ENCODE measurements around the gene MCOLN3. TPM values are rescaled to one million over a fixed set of nuclear protein-coding genes. Genes with fewer than 3 reads are reported as not detected.

Gene MCOLN3
- total and polyA plus RNA-seq, 3 donors from 2014 or later = 2.5 to 5.1 (median 4.4) TPM

DNA sequence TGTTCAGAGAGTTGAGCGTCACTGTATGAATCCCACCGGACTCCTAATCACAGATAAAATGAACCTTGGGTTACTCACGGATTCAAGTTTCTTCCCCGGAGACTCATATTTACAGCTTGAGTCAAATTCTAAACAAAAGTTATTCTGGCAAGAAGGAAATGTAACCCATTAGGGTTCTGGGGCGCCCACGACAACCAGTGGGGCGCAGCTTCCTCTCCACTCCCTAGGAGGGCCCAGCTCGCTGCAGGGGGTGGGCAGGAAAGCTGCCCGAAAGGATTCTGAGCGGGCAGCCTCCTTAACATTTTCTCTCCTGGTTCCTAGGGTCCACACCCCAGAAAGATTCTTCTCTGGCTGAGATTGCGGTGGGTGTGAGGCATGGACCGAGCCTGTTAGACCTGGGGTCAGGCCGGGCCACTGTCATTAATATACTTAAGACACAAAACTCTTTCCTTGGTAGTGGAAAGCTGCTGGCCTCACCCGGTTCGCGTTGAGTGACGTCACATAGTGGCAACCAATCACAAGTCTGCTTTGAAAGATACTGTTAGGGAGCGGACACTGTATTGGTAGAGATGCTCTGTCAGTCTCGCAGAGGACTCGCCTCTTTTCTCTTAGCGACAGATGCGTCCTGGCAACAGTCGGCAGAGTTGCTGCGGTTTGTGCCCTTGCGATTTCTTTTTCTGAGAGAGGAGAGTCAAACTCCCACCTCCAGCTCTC is 13.6 kb upstream of the MCOLN3 start:
- H3K4me3 ChIP-seq = peak overlapping the region; percentile 42 to 63
- 2 to 3% methylated on average over 23 to 25 of the region's 25 CpGs for WGBS, 2 donors
- H3K27ac ChIP-seq = peak overlapping the region in 1 of 2 donors; percentile 59
- no peaks in the 10 kb centered on the region for H3K27me3 ChIP-seq
- intact Hi-C loops (cut with DNase I; ENCODE audit: low total_unique reads) = no loop called here
- no peaks in the 10 kb centered on the region for H3K9me3 ChIP-seq
- no peaks in the 10 kb centered on the region for H3K4me1 ChIP-seq
- no peak for TF ChIP-seq POLR2A (IDR thresholded peaks at IDR 0.05)
- TF ChIP-seq, protein P1, sequence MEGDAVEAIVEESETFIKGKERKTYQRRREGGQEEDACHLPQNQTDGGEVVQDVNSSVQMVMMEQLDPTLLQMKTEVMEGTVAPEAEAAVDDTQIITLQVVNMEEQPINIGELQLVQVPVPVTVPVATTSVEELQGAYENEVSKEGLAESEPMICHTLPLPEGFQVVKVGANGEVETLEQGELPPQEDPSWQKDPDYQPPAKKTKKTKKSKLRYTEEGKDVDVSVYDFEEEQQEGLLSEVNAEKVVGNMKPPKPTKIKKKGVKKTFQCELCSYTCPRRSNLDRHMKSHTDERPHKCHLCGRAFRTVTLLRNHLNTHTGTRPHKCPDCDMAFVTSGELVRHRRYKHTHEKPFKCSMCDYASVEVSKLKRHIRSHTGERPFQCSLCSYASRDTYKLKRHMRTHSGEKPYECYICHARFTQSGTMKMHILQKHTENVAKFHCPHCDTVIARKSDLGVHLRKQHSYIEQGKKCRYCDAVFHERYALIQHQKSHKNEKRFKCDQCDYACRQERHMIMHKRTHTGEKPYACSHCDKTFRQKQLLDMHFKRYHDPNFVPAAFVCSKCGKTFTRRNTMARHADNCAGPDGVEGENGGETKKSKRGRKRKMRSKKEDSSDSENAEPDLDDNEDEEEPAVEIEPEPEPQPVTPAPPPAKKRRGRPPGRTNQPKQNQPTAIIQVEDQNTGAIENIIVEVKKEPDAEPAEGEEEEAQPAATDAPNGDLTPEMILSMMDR (IDR thresholded peaks at IDR 0.05) = no peak
- H3K36me3 ChIP-seq (ENCODE audit: low read depth, missing control alignments) = no peaks in the 10 kb centered on the region
- peak; percentile 97 for DNase-seq

- intact Hi-C loops (cut with DNase I; ENCODE audit: low total_unique reads) = no loop called here
- Histone ChIP-seq H3K36me3 (ENCODE audit: low read depth, missing control alignments) (no peaks in the 10 kb centered on the region), H3K4me3 (no peak overlapping the region), H3K27me3 (no peaks in the 10 kb centered on the region), H3K27ac (no peak overlapping the region), H3K4me1 (no peaks in the 10 kb centered on the region), H3K9me3 (no peaks in the 10 kb centered on the region)
- WGBS, 2 donors = 50 to 53% methylated on average over 2 of the region's 2 CpGs
- TF ChIP-seq POLR2A (IDR thresholded peaks at IDR 0.05) = no peak
- TF ChIP-seq, protein P1 (IDR thresholded peaks at IDR 0.05) = no peak
- DNase-seq = no peak
Measured at GRCh38 chr1:85060038-85060437, 11.7 kb upstream of the MCOLN3 start.

GRCh38 chr1:85059563-85059962 is 11.3 kb upstream of the MCOLN3 start:
- H3K36me3 ChIP-seq (ENCODE audit: low read depth, missing control alignments) = no peaks in the 10 kb centered on the region
- WGBS, 2 donors = 89 to 91% methylated on average over 2 of the region's 2 CpGs
- DNase-seq = no peak
- intact Hi-C loops (cut with DNase I; ENCODE audit: low total_unique reads) = no loop called here
- H3K4me3 ChIP-seq = no peak overlapping the region
- no peak overlapping the region for H3K27ac ChIP-seq
- no peaks in the 10 kb centered on the region for H3K27me3 ChIP-seq
- H3K4me1 ChIP-seq = no peaks in the 10 kb centered on the region
- H3K9me3 ChIP-seq = no peaks in the 10 kb centered on the region
- no peak for TF ChIP-seq POLR2A (IDR thresholded peaks at IDR 0.05)
- TF ChIP-seq, protein P1 (IDR thresholded peaks at IDR 0.05) = no peak

GRCh38 chr1:85058786-85059185 is 10.5 kb upstream of the MCOLN3 start:
- no peaks in the 10 kb centered on the region for H3K4me1 ChIP-seq
- WGBS, 2 donors = 59 to 63% methylated on average over 1 of the region's 1 CpG
- no peaks in the 10 kb centered on the region for H3K36me3 ChIP-seq (ENCODE audit: low read depth, missing control alignments)
- no peaks in the 10 kb centered on the region for H3K9me3 ChIP-seq
- intact Hi-C loops (cut with DNase I; ENCODE audit: low total_unique reads) = no loop called here
- TF ChIP-seq POLR2A (IDR thresholded peaks at IDR 0.05) = no peak
- TF ChIP-seq, protein P1 (IDR thresholded peaks at IDR 0.05) = no peak
- no peak overlapping the region for H3K27ac ChIP-seq
- DNase-seq = no peak
- H3K4me3 ChIP-seq = no peak overlapping the region
- no peaks in the 10 kb centered on the region for H3K27me3 ChIP-seq

DNA sequence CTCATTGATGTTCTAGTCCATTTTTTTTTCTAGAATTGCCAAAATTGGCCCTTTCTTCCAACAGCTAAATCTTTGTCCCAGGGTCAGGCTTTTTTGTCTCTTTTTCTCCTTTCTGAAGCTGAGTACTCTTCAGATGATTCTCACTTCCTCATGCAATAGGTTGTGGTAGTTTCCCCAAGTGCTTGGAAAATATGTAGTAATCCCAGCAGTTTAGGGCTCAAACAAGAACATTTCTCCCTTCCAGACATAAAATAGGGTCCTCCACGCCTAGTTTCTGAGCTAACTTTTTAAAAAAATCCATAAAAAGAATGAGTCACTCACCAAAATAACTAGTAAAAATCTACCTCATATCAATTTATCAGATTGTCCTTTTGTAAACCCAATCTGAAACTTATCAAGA is 10.0 kb upstream of the MCOLN3 start:
- 81 to 84% methylated on average over 1 of the region's 1 CpG for WGBS, 2 donors
- Histone ChIP-seq H3K36me3 (ENCODE audit: low read depth, missing control alignments) (no peaks in the 10 kb centered on the region), H3K4me1 (no peaks in the 10 kb centered on the region), H3K9me3 (no peaks in the 10 kb centered on the region), H3K4me3 (no peak overlapping the region), H3K27me3 (no peaks in the 10 kb centered on the region), H3K27ac (no peak overlapping the region)
- no peak for DNase-seq
- TF ChIP-seq POLR2A (IDR thresholded peaks at IDR 0.05) = no peak
- TF ChIP-seq, protein P1 (IDR thresholded peaks at IDR 0.05) = no peak
- intact Hi-C loops (cut with DNase I; ENCODE audit: low total_unique reads) = no loop called here
